ENCODE data around the gene DBX1.

DNA sequence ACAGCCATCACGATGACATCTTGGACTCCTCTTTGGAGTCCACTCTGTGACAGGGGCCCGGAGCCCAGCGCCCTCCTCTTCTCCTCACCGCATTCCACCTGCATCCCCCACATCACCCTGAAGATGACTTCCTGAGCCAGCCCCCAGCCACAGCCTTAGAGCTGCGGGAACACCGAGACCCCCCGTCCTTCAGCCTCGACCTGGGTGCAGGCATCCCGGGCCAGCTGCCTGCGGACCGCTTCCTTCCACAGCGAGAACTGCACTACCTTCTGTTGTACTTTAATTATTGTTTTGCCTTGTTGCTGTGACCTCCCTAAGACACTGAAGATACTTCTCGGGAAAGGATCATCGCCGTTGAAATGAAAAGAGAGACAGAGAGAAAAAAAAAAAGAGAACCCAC lies 42.1 kb downstream of the DBX1 start:
- TF ChIP-seq, protein P1, sequence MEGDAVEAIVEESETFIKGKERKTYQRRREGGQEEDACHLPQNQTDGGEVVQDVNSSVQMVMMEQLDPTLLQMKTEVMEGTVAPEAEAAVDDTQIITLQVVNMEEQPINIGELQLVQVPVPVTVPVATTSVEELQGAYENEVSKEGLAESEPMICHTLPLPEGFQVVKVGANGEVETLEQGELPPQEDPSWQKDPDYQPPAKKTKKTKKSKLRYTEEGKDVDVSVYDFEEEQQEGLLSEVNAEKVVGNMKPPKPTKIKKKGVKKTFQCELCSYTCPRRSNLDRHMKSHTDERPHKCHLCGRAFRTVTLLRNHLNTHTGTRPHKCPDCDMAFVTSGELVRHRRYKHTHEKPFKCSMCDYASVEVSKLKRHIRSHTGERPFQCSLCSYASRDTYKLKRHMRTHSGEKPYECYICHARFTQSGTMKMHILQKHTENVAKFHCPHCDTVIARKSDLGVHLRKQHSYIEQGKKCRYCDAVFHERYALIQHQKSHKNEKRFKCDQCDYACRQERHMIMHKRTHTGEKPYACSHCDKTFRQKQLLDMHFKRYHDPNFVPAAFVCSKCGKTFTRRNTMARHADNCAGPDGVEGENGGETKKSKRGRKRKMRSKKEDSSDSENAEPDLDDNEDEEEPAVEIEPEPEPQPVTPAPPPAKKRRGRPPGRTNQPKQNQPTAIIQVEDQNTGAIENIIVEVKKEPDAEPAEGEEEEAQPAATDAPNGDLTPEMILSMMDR (conservative IDR thresholded peaks at IDR 0.05; ENCODE audit: low read length), result no peak
- no peak for TF ChIP-seq EZH2phosphoT487 (IDR thresholded peaks at IDR 0.05; ENCODE audit: borderline replicate concordance, low read depth, low read length)
